A375 (cell line): ENCODE measurements around the gene PARP6. TPM values are rescaled to one million over a fixed set of nuclear protein-coding genes. Genes with fewer than 3 reads are reported as not detected.

Source experiments
- total RNA-seq: library from RNA; depleted of rRNA; stranded (reverse); fragments of >200 nt; shearing (Covaris generic); gene quantifications from 2 replicates; pipeline ENCODE4 v1.2.3, GENCODE V29; 2014; rRNA removed

Gene PARP6
- 32.7 and 35.5 TPM in 2 replicates for total RNA-seq

DNA sequence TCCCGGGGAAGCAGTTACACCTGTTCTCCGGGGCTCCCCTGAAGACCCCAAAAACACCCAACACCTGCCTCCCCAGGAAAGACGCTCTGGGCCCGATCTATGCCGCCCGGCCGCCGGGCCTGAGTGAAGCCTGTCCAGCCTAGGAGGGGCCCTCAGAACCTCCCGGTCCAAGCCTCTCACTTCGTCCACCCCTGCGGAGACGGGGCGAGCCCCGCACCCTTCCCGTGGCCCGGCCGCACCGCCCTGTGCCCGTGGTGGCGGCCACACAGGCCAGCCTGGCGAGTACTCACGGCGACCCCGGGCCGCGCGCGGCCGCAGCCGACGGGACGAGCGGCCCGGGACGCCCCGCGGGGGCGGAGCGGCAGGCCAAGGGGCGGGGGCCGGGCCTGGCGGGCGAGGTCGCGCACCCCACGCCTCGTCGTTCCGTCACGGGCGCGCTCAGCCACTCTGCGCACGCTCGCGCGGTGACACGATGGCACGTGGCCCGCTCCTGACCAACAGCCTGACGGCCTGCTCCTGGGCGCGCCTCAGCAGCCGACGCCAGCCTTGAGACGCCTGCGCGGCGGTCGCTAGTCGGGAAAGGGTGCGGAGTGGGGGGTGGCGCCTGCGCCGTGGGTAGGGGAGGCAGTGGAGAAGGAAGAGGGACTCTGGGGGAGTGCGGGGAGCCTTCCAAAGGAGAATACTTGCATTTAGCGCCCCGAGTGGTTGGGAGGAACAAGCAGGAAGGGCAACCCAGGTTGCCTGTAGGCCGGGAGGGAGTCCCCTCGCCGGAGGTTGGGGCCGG is at the start of gene PARP6:
Gene PARP6 (minus strand): TSS at position 342 of the 784 bp plus-strand sequence. CDS start 5,077 bp downstream, outside the sequence.

DNA sequence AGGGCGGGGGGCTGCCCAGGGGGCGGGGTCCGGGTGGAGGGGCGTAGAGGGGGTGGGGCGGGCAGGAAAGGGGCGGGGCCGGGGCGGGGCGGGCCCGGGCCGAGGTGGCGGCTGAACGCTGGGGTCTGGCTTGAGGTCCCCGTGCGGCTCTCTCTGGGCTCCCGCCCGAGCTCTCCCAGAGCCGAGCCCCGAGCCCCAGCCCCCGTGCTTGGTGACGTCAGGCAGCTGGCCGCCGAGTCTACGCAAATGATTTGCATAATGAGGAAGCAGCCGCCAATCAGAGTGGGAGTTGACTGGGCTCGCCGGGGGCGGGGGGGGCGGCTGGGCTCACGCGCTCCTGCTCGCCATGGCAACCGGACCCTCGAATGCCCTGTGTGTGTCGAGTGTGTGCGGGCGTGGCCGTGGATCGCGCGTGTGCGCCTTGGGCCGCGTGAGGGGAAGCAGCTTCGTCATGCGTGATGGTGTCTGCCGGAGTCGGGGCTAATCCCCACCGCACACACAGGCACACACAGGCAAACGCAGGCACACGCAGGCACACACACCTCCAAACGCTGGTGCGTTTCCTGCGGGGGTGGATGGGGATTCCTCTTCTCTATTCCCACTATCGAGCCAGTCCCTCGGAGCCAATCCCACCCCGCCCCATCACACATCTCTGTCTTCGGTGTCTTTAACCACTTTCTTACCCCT is 47.8 kb upstream of the PARP6 start, which contains the start of gene CELF6:
Gene CELF6 (minus strand): TSS at position 173 of the 687 bp plus-strand sequence. CDS start 283 bp downstream, outside the sequence.

DNA sequence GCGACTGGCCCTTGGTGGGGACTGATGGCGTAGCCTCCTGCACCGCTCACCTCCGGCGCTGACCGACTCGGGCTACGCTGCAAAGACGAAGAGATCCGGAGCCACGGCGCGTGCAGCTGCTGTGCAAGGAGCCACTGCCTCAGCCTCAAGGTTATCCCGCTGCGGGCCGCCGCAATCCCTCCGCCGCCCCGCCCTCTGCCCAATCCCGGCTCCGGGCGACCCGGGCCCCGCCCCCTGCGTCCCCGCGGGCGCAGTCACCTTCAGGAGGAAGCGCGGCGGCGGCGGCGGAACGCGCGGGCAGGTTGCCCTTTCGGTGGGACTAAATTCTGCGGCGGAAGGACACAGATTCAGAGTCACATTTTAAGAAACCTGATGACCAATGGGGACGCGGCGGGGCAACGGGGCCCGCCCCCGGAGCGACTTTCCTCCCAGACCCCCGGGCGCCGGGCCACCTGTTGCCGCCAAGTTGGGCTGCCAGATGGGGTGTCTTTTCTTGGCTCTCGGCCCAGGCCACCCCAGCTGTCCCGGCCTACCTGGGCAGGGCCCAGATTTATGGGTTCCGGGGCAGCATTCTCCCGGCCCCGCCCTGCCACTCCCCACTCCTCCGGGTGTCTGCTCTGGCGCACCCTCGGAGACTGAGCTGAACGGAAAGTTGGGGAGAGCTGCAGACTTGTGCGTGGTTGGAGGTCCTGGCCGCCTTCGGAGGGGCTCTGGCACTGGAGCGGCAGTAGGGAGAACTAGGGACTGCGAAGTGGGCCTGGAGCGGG is 41.1 kb downstream of the PARP6 start, which contains the start of gene PKM:
Gene PKM (minus strand): TSS at position 125 of the 767 bp plus-strand sequence. CDS start 12,093 bp downstream, outside the sequence.

DNA sequence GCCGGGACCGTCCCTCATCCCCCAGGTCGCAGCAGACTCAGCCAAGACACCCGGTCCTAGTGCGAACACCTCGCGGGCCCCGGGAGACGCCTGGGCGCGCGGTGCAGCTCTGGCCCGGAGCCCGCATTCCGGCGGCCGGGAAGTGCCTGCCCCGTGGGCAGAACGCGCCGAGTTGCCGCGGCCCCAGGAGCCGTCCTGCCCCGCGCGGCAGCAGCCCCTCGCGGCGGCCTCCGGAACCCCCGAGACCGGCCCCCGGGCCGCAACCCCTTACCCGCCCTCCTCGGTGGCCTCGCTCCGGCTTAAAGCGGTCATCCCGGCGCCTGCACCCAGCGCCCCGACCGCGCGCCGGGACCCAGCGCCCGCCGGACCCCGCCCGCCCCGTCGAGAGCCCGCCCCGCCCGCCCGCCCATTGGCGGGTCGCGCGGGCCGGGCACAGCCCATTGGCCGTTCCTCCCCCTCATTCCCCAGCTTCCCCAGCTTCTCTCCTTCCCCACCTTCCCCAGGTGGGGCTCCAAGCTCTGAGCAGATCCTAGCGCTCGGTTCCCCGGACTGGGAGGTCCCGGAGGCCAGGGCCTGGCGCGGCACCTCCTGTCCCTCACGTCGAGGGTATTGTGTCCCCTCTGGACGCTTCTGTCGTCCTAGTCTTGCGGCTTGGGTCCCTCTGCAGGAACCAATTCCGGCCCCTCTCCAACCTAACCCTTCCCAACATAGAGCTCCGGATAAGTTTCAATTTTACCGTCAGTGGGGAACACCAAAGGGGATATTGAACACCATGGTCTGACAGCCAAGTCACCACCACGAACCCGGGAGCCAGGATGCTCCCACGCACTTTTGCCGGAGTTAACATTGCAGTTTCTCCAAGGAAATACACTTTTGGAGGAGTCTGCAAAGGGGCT is 74.6 kb downstream of the PARP6 start, which contains the start of gene GRAMD2A:
Gene GRAMD2A (minus strand): TSS at position 328 of the 896 bp plus-strand sequence.

Other genes with a start within 250 kb of the PARP6 start
- 12.0 and 13.7 TPM in 2 replicates for gene MYO9A, start 154.4 kb downstream of the PARP6 start, total RNA-seq
- gene SENP8, start 154.2 kb downstream of the PARP6 start, total RNA-seq: 1.3 and 1.5 TPM in 2 replicates
- 0.21 TPM in 1 of 2 replicates, not detected in the other for gene GRAMD2A, start 74.8 kb downstream of the PARP6 start, total RNA-seq
- 1,823 and 2,030 TPM in 2 replicates for gene PKM, start 41.4 kb downstream of the PARP6 start, total RNA-seq
- gene CELF6, start 47.6 kb upstream of the PARP6 start, total RNA-seq: 0.53 TPM in 1 of 2 replicates, not detected in the other
- 69.2 and 69.4 TPM in 2 replicates for gene HEXA, start 103.5 kb upstream of the PARP6 start, total RNA-seq
- not detected in 2 replicates for gene TMEM202, start 125.8 kb upstream of the PARP6 start, total RNA-seq
- gene ARIH1, start 201.8 kb upstream of the PARP6 start, total RNA-seq: 61.1 and 73.1 TPM in 2 replicates